Colonic mucosa (tissue), 4 donors: ENCODE results near the gene TCF4. TPM values are rescaled to one million over a fixed set of nuclear protein-coding genes. Genes with fewer than 3 reads are reported as not detected.

Experiments
- DNase-seq: peaks from one replicate; pipeline ENCODE4 v3.0.0-alpha.2; 2020
- H3K27ac ChIP-seq: fragments of 200-600 bp; one replicate; pipeline ENCODE4 v1.8.0; 2021
- H3K27me3 ChIP-seq: fragments of 200-600 bp; one replicate; pipeline ENCODE4 v1.8.0; 2021
- H3K36me3 ChIP-seq: fragments of 200-600 bp; one replicate; pipeline ENCODE4 v1.8.0; 2021
- H3K4me1 ChIP-seq: fragments of 200-600 bp; one replicate; pipeline ENCODE4 v1.8.0; 2021; ENCODE audit warnings: mild to moderate bottlenecking
- H3K4me3 ChIP-seq: fragments of 200-600 bp; one replicate; pipeline ENCODE4 v1.8.0; 2021
- H3K9ac ChIP-seq, 2 donors: one replicate each; pipeline ENCODE4 v1.7.0; 2013; ENCODE audit warnings: control low read depth in 2 of 2, low read depth in 2 of 2, low read length in 2 of 2
- H3K9me3 ChIP-seq: fragments of 200-600 bp; one replicate; pipeline ENCODE4 v1.8.0; 2021
- CTCF ChIP-seq: fragments of 200-600 bp; IDR thresholded peaks from one replicate; pipeline ENCODE4 v1.8.0; 2022; ENCODE audit warnings: antibody characterized with exemption, mild to moderate bottlenecking
- intact Hi-C: fragments of 100-400 bp; cut with DNase I; formaldehyde crosslinking; loops from one replicate; pipeline ENCODE4 v1.14.1; 2022
- total RNA-seq, 2 donors: library from RNA; stranded (reverse); fragmentation: NEBNext Ultra II Directional in 1 of 2; extraction: Animal tissue kit (Norgen Biotek cat#: 25700) in 1 of 2; gene quantifications; one replicate each; pipeline ENCODE4 v1.2.1, GENCODE V29; 2021
- donor health status: healthy.
- donor health status: DM: no; HTN: no; CAD: no.
- donor health status: DM: no; HTN: no; CAD: no.

The TCF4 gene
- total RNA-seq, 2 donors from 2014 or later = 9.8 to 29.0 TPM

DNA sequence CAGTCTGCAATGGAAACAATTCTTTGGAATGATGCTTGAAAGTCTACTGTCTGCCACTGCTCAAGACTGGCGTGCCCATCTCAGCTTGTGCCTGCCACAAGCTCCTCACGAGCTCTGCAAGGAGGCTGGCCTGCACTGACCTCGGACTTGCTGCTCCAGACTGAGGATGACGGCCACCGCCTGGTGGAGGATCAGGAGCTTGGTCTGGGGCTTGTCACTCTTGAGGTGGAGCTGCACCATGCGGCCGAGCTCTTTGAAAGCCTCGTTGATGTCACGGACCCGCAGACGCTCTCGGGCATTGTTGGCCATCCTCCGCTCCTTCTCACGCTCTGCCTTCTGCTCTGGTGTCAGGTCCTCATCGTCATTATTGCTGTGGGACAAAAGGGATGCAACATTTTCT is 359.3 kb downstream of the TCF4 start:
- Histone ChIP-seq H3K36me3 (no peaks in the 10 kb centered on the region), H3K27ac (no peak overlapping the region), H3K4me3 (no peak overlapping the region), H3K9me3 (no peaks in the 10 kb centered on the region), H3K27me3 (no peaks in the 10 kb centered on the region), H3K4me1 (no peaks in the 10 kb centered on the region), H3K9ac (no peak overlapping the region)
- TF ChIP-seq CTCF = no peak
- intact Hi-C loops = no loop called here
- no peak for DNase-seq

DNA sequence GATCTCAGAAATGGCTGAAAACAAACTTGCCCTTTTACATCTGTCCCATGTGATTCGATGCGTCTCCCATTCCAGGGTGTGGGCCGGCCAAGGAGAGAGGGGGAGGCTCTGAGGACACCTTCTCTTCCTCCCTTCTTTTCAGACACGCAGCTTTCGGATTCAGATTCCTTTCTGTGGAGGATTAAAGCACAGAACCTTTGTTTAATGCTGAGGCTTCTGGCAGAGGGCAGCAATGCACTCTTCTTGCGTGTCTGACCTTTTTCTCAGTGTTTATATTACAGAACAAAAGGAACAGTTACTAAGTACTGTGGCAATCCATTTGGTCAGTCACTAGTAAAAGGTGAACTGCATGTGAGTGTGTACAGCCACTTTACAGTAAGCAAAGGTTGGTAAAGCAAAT is 359.8 kb downstream of the TCF4 start:
- Histone ChIP-seq H3K27ac (no peak overlapping the region), H3K36me3 (no peaks in the 10 kb centered on the region), H3K9ac (no peak overlapping the region), H3K27me3 (no peaks in the 10 kb centered on the region), H3K4me1 (no peaks in the 10 kb centered on the region), H3K9me3 (no peaks in the 10 kb centered on the region), H3K4me3 (no peak overlapping the region)
- TF ChIP-seq CTCF = no peak
- intact Hi-C loops = no loop called here
- DNase-seq = no peak

- no peaks in the 10 kb centered on the region for H3K4me1 ChIP-seq
- no peak overlapping the region for H3K27ac ChIP-seq
- no peak for DNase-seq
- no peaks in the 10 kb centered on the region for H3K36me3 ChIP-seq
- intact Hi-C loops = no loop called here
- H3K4me3 ChIP-seq = no peak overlapping the region
- TF ChIP-seq CTCF = no peak
- no peak overlapping the region for H3K9ac ChIP-seq
- H3K9me3 ChIP-seq = no peaks in the 10 kb centered on the region
- H3K27me3 ChIP-seq = no peaks in the 10 kb centered on the region
These were observed 360.2 kb downstream of the TCF4 start for GRCh38 chr18:55227771-55228170.

- intact Hi-C loops = no loop called here
- H3K27ac ChIP-seq = no peak overlapping the region
These were observed 361.9 kb downstream of the TCF4 start for GRCh38 chr18:55226044-55226443.

GRCh38 chr18:55224086-55224625 is 363.8 kb downstream of the TCF4 start:
- TF ChIP-seq CTCF = no peak
- H3K4me3 ChIP-seq = no peak overlapping the region
- H3K4me1 ChIP-seq = no peaks in the 10 kb centered on the region
- no peaks in the 10 kb centered on the region for H3K36me3 ChIP-seq
- no peaks in the 10 kb centered on the region for H3K9me3 ChIP-seq
- no peak for DNase-seq
- H3K9ac ChIP-seq = no peak overlapping the region
- no peaks in the 10 kb centered on the region for H3K27me3 ChIP-seq
- intact Hi-C loops = no loop called here
- no peak overlapping the region for H3K27ac ChIP-seq

More at GRCh38 chr18:55226044-55226443, 361.9 kb downstream of the TCF4 start:
- Histone ChIP-seq H3K4me1 (no peaks in the 10 kb centered on the region), H3K4me3 (no peak overlapping the region), H3K27me3 (no peaks in the 10 kb centered on the region), H3K9me3 (no peaks in the 10 kb centered on the region), H3K9ac (no peak overlapping the region), H3K36me3 (no peaks in the 10 kb centered on the region)
- DNase-seq = no peak
- no peak for TF ChIP-seq CTCF
